Upper lobe of left lung (tissue), 4 donors: Measurements from ENCODE around the gene TOB1.

Experiments used
- EP300 ChIP-seq, 4 donors: sonication (generic); formaldehyde crosslinking; IDR thresholded peaks; one replicate each; pipeline ENCODE4 v1.5.1; 2017; ENCODE audit warnings: antibody characterized with exemption in 4 of 4, control low read depth in 2 of 4
- POLR2A ChIP-seq, 4 donors: fragments of 450-650 bp; IDR thresholded peaks; one replicate each; pipeline ENCODE4 v1.5.1; 2016 to 2017; ENCODE audit warnings: antibody characterized with exemption in 4 of 4, mild to moderate bottlenecking in 2 of 4
- POLR2AphosphoS5 ChIP-seq, 2 donors: sonication (generic); formaldehyde crosslinking; IDR thresholded peaks; one replicate each; pipeline ENCODE4 v1.5.1; 2017; ENCODE audit warnings: antibody characterized with exemption in 2 of 2
- TF ChIP-seq, protein P1 (sequence below), 6 experiments: fragments of 450-650 bp in 4 of 6; fragments of 200-600 bp in 2 of 6; sonication (generic) in 2 of 6; IDR thresholded peaks; one replicate each; pipeline ENCODE4 v1.5.1; 2016 to 2019; ENCODE audit warnings: antibody characterized with exemption in 6 of 6

DNA sequence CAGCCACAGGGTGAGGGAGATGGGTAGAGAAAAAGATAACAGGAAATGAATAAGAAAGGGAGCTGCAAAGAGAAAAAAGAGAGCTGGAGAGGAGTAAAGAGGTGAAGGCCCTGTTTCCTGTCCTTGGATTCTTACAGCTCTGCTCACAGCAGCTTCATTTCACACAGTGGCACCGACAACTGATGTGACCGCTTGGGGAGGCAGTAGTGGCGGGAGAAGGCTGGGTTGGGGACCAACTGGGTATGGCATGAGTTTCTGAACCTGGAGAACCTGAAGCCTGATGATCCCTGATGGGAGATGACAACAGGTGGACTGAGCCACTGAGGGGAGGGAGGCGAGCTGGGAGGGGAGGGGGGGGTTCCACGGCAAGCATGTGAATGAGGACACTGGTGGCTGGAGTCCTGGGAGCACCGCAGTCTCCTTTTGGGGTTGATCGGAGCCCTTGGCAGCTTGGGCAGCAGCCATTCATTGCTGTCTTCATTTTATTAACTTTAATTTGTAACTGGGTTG lies 34.3 kb upstream of the TOB1 start:
- TF ChIP-seq POLR2AphosphoS5 (IDR thresholded peaks at IDR 0.05) = no peak
- TF ChIP-seq, protein P1, sequence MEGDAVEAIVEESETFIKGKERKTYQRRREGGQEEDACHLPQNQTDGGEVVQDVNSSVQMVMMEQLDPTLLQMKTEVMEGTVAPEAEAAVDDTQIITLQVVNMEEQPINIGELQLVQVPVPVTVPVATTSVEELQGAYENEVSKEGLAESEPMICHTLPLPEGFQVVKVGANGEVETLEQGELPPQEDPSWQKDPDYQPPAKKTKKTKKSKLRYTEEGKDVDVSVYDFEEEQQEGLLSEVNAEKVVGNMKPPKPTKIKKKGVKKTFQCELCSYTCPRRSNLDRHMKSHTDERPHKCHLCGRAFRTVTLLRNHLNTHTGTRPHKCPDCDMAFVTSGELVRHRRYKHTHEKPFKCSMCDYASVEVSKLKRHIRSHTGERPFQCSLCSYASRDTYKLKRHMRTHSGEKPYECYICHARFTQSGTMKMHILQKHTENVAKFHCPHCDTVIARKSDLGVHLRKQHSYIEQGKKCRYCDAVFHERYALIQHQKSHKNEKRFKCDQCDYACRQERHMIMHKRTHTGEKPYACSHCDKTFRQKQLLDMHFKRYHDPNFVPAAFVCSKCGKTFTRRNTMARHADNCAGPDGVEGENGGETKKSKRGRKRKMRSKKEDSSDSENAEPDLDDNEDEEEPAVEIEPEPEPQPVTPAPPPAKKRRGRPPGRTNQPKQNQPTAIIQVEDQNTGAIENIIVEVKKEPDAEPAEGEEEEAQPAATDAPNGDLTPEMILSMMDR (IDR thresholded peaks at IDR 0.05) = no peak
- TF ChIP-seq POLR2A (IDR thresholded peaks at IDR 0.05) = no peak
- TF ChIP-seq EP300 (IDR thresholded peaks at IDR 0.05) = no peak
